Body of pancreas (tissue), 4 donors: ENCODE measurements around the gene RCCD1.

Experiments used
- CTCF ChIP-seq, 7 experiments: fragments of 450-650 bp in 4 of 7; fragments of 200-600 bp in 3 of 7; sonication (generic) in 3 of 7; IDR thresholded peaks; one replicate each; pipeline ENCODE4 v1.5.1; 2016 to 2019; ENCODE audit warnings: antibody characterized with exemption in 7 of 7
- POLR2A ChIP-seq, 3 donors: fragments of 450-650 bp; IDR thresholded peaks; one replicate each; pipeline ENCODE4 v1.6.1; 2016; ENCODE audit warnings: antibody characterized with exemption in 3 of 3, mild to moderate bottlenecking in 2 of 3

- TF ChIP-seq POLR2A (IDR thresholded peaks at IDR 0.05) (no peak), CTCF (IDR thresholded peaks at IDR 0.05) (no peak)
Observed at GRCh38 chr15:90990446-90990845, 35.8 kb downstream of the RCCD1 start.
